H9 (cell line): ENCODE measurements around the gene UGT2B28. TPM values are rescaled to one million over a fixed set of nuclear protein-coding genes. Genes with fewer than 3 reads are reported as not detected.
"Not testable (repeated sequence)": the region's sequence is repeated elsewhere in the genome, so short reads cannot be mapped to it uniquely, and the experiment has no call there.

Experiments used
- DNase-seq: peaks from one replicate; pipeline ENCODE4 v3.0.0-alpha.2; 2017
- H2AFZ ChIP-seq: one replicate; pipeline ENCODE4 v1.6.1; 2013; ENCODE audit warnings: mild to moderate bottlenecking, low read length, control low read depth, moderate library complexity
- H2AK5ac ChIP-seq: 2 replicates; pipeline ENCODE4 v1.6.1; 2013; ENCODE audit warnings: low read length, control low read depth, mixed read lengths; ENCODE audit not compliant: insufficient read length
- H2BK120ac ChIP-seq: one replicate; pipeline ENCODE4 v1.6.1; 2013; ENCODE audit warnings: low read depth, mild to moderate bottlenecking, low read length, control low read depth, inconsistent platforms; ENCODE audit not compliant: poor library complexity, severe bottlenecking
- H2BK12ac ChIP-seq: 2 replicates; pipeline ENCODE4 v1.6.1; 2013; ENCODE audit warnings: low read length, control low read depth, mixed read lengths, low read depth; ENCODE audit not compliant: insufficient read length
- H2BK15ac ChIP-seq: 2 replicates; pipeline ENCODE4 v1.6.1; 2013; ENCODE audit warnings: low read depth, low read length, control low read depth
- H2BK20ac ChIP-seq: one replicate; pipeline ENCODE4 v1.6.1; 2013; ENCODE audit warnings: low read depth, mild to moderate bottlenecking, low read length, control low read depth, inconsistent platforms; ENCODE audit not compliant: poor library complexity, severe bottlenecking
- H2BK5ac ChIP-seq: 2 replicates; pipeline ENCODE4 v1.6.1; 2013; ENCODE audit warnings: low read length, control low read depth, mixed read lengths; ENCODE audit not compliant: insufficient read length
- H3K14ac ChIP-seq: 2 replicates; pipeline ENCODE4 v1.6.1; 2013; ENCODE audit warnings: low read length, control low read depth; ENCODE audit not compliant: insufficient read depth
- H3K18ac ChIP-seq: 2 replicates; pipeline ENCODE4 v1.6.1; 2013; ENCODE audit warnings: low read depth, mild to moderate bottlenecking, mixed read lengths, low read length, control low read depth; ENCODE audit not compliant: insufficient read length
- H3K23ac ChIP-seq: 2 replicates; pipeline ENCODE4 v1.6.1; 2013; ENCODE audit warnings: low read length, control low read depth, mixed read lengths, low read depth; ENCODE audit not compliant: insufficient read length
- H3K23me2 ChIP-seq: 2 replicates; pipeline ENCODE4 v1.6.1; 2013; ENCODE audit warnings: low read depth, mild to moderate bottlenecking, mixed read lengths, low read length, control low read depth; ENCODE audit not compliant: insufficient read length, poor library complexity, severe bottlenecking
- H3K27ac ChIP-seq: 2 replicates; pipeline ENCODE4 v1.5.1; 2013; ENCODE audit warnings: low read length, control low read depth, mixed read lengths, low read depth; ENCODE audit not compliant: insufficient read length
- H3K27me3 ChIP-seq: 2 replicates; pipeline ENCODE4 v1.6.1; 2013; ENCODE audit warnings: low read length, control low read depth, inconsistent platforms; ENCODE audit not compliant: insufficient read depth
- H3K4ac ChIP-seq: 2 replicates; pipeline ENCODE4 v1.6.1; 2013; ENCODE audit warnings: low read depth, mild to moderate bottlenecking, control low read depth, inconsistent platforms, low read length, moderate library complexity
- H3K4me1 ChIP-seq: 2 replicates; pipeline ENCODE4 v1.6.1; 2013; ENCODE audit warnings: low read length, control low read depth, inconsistent platforms; ENCODE audit not compliant: insufficient read depth
- H3K4me2 ChIP-seq: 2 replicates; pipeline ENCODE4 v1.6.1; 2013; ENCODE audit warnings: low read length, control low read depth, mixed read lengths; ENCODE audit not compliant: insufficient read length, insufficient read depth
- H3K56ac ChIP-seq: 2 replicates; pipeline ENCODE4 v1.6.1; 2013; ENCODE audit warnings: low read depth, mild to moderate bottlenecking, mixed read lengths, low read length, control low read depth; ENCODE audit not compliant: insufficient read length
- H3K79me1 ChIP-seq: 2 replicates; pipeline ENCODE4 v1.6.1; 2013; ENCODE audit warnings: low read depth, mild to moderate bottlenecking, moderate library complexity, low read length, control low read depth, inconsistent platforms; ENCODE audit not compliant: insufficient read depth, poor library complexity, severe bottlenecking
- H3K79me2 ChIP-seq: 2 replicates; pipeline ENCODE4 v1.6.1; 2013; ENCODE audit warnings: low read length, control low read depth, inconsistent platforms; ENCODE audit not compliant: insufficient read depth
- H3K9ac ChIP-seq: 2 replicates; pipeline ENCODE4 v1.6.1; 2013; ENCODE audit warnings: low read length, control low read depth, mixed read lengths; ENCODE audit not compliant: insufficient read length; ENCODE audit errors: extremely low read depth
- H3K9me3 ChIP-seq: one replicate; pipeline ENCODE4 v1.6.1; 2013; ENCODE audit warnings: low read depth, low read length, inconsistent platforms; ENCODE audit not compliant: control insufficient read depth
- H3T11ph ChIP-seq: one replicate; pipeline ENCODE4 v1.6.1; 2013; ENCODE audit warnings: mild to moderate bottlenecking, low read length, control low read depth, inconsistent platforms
- H4K20me1 ChIP-seq: one replicate; pipeline ENCODE4 v1.6.1; 2013; ENCODE audit not compliant: control insufficient read depth, insufficient read length, insufficient read depth
- H4K5ac ChIP-seq: 2 replicates; pipeline ENCODE4 v1.6.1; 2013; ENCODE audit warnings: low read depth, mild to moderate bottlenecking, mixed read lengths, low read length, control low read depth; ENCODE audit not compliant: insufficient read length
- H4K8ac ChIP-seq: replicated peaks from 2 replicates; pipeline ENCODE4 v1.6.1; 2013; ENCODE audit warnings: low read length, control low read depth, mixed read lengths, low read depth; ENCODE audit not compliant: insufficient read length
- H4K91ac ChIP-seq: 2 replicates; pipeline ENCODE4 v1.6.1; 2013; ENCODE audit warnings: low read depth, mild to moderate bottlenecking, moderate library complexity, mixed read lengths, low read length, control low read depth; ENCODE audit not compliant: insufficient read length
- H3K27ac Mint-ChIP-seq, 3 experiments: 2 replicates in 2 of 3; 3 replicates in 1 of 3; pipeline ENCODE4 v1.8.0; 2020 to 2021; ENCODE audit warnings: mixed read lengths in 3 of 3, mild to moderate bottlenecking in 1 of 3, moderate library complexity in 1 of 3
- H3K27me3 Mint-ChIP-seq: 2 replicates; pipeline ENCODE4 v1.8.0; 2021; ENCODE audit warnings: low read depth, mild to moderate bottlenecking, moderate library complexity, mixed read lengths
- H3K36me3 Mint-ChIP-seq, 3 experiments: 2 replicates in 2 of 3; 3 replicates in 1 of 3; pipeline ENCODE4 v1.8.0; 2020 to 2021; ENCODE audit warnings: low read depth in 3 of 3, mixed read lengths in 3 of 3; ENCODE audit not compliant: insufficient read depth in 1 of 3
- H3K4me1 Mint-ChIP-seq, 2 experiments: 2 replicates each; pipeline ENCODE4 v1.8.0; 2020; ENCODE audit warnings: mixed read lengths in 2 of 2
- H3K4me3 Mint-ChIP-seq, 2 experiments: 2 replicates in 1 of 2; 3 replicates in 1 of 2; pipeline ENCODE4 v1.8.0; 2020 to 2021; ENCODE audit warnings: mild to moderate bottlenecking in 2 of 2, mixed read lengths in 2 of 2, moderate library complexity in 1 of 2
- H3K9me3 Mint-ChIP-seq, 2 experiments: 2 replicates in 1 of 2; 3 replicates in 1 of 2; pipeline ENCODE4 v1.8.0; 2020; ENCODE audit warnings: mild to moderate bottlenecking in 2 of 2, mixed read lengths in 2 of 2, moderate library complexity in 1 of 2
- WGBS: extraction: QIAGEN DNeasy Blood & Tissue Kit; methylation state at CpG from one replicate; pipeline ENCODE4 v1.1.7; 2013; ENCODE audit warnings: missing lambda C conversion rate, low lambda C conversion rate, mixed read lengths; ENCODE audit not compliant: insufficient read length; ENCODE audit errors: extremely low coverage; 5-methylcytosine and 5-hydroxymethylcytosine counted together
- total RNA-seq: library from RNA; stranded (reverse); gene quantifications from 2 replicates; pipeline ENCODE4 v1.2.1, GENCODE V29; 2021

Gene UGT2B28
- total RNA-seq, 1 experiment from 2014 or later, result not detected

GRCh38 chr4:69343558-69344420 is 63.5 kb downstream of the UGT2B28 start:
- H3K27me3 Mint-ChIP-seq, H2BK20ac ChIP-seq, H3K27me3 ChIP-seq, H3K18ac ChIP-seq, H3K14ac ChIP-seq, H2BK5ac ChIP-seq, H3T11ph ChIP-seq, H2BK15ac ChIP-seq, H3K9me3 Mint-ChIP-seq, H3K4me3 Mint-ChIP-seq, H3K4me1 Mint-ChIP-seq, H2AK5ac ChIP-seq, H4K20me1 ChIP-seq, H3K9me3 ChIP-seq, H4K5ac ChIP-seq, H2BK12ac ChIP-seq, H4K8ac ChIP-seq, H3K56ac ChIP-seq, H4K91ac ChIP-seq, H3K36me3 Mint-ChIP-seq, H3K4me1 ChIP-seq, H3K9ac ChIP-seq, H3K79me1 ChIP-seq, H3K79me2 ChIP-seq, H3K27ac Mint-ChIP-seq, H2AFZ ChIP-seq, H3K27ac ChIP-seq, H2BK120ac ChIP-seq, H3K23ac ChIP-seq, H3K4ac ChIP-seq, DNase-seq, H3K23me2 ChIP-seq, H3K4me2 ChIP-seq: not testable (repeated sequence)
- WGBS, result no CpG with 5 or more reads among the region's 8 CpGs

Other genes with a start within 250 kb of the UGT2B28 start
- not detected in 2 replicates for gene UGT2B7, start 184.0 kb upstream of the UGT2B28 start, total RNA-seq
- not detected in 2 replicates for gene UGT2B11, start 65.7 kb upstream of the UGT2B28 start, total RNA-seq
- gene UGT2B4, start 215.4 kb downstream of the UGT2B28 start, total RNA-seq, result 0.24 TPM in 1 of 2 replicates, not detected in the other